A673 (cell line): ENCODE measurements around the gene CDC42SE2. TPM values are rescaled to one million over a fixed set of nuclear protein-coding genes. Genes with fewer than 3 reads are reported as not detected.

ENCODE experiments used
- BruUV-seq: library from RNA; stranded (reverse); fragments of 400-500 nt; replicated peaks from 2 replicates; lab custom pipeline; 2021; lab: Mats Ljungman, UMichigan
- CTCF ChIA-PET: fragments of 300-600 bp; sonication (Branson Sonifier 250); formaldehyde crosslinking; loops from one replicate; lab custom pipeline; 2022; ENCODE audit warnings: antibody characterized with exemption; lab: Charles Lee
- POLR2A ChIA-PET: fragments of 300-600 bp; sonication (Branson Sonifier 250); formaldehyde crosslinking; loops from one replicate; lab custom pipeline; 2022; ENCODE audit warnings: antibody characterized with exemption; ENCODE audit not compliant: low non-redundant PET; lab: Charles Lee
- DNase-seq: peaks from one replicate; pipeline ENCODE4 v3.0.0-alpha.2; 2015; ENCODE audit warnings: low spot score
- H3K27ac ChIP-seq: fragments of 200-600 bp; sonication (generic); 2 replicates; pipeline ENCODE4 v1.5.1; 2016; ENCODE audit warnings: mixed run types, low read depth, mild to moderate bottlenecking, mixed read lengths, antibody characterized with exemption, low read length; ENCODE audit not compliant: poor library complexity, severe bottlenecking
- H3K27me3 ChIP-seq: fragments of 200-600 bp; sonication (generic); replicated peaks from 2 replicates; pipeline ENCODE4 v1.6.1; 2017; ENCODE audit warnings: mixed run types, low read depth, mild to moderate bottlenecking, mixed read lengths, antibody characterized with exemption, low read length; ENCODE audit not compliant: insufficient read depth, poor library complexity
- H3K36me3 ChIP-seq: fragments of 200-600 bp; sonication (generic); 2 replicates; pipeline ENCODE4 v1.6.1; 2016; ENCODE audit warnings: mixed run types, mild to moderate bottlenecking, mixed read lengths, antibody characterized with exemption, low read length; ENCODE audit not compliant: insufficient read depth, poor library complexity, severe bottlenecking
- H3K4me1 ChIP-seq: fragments of 200-600 bp; sonication (generic); 2 replicates; pipeline ENCODE4 v1.6.1; 2017; ENCODE audit warnings: mixed run types, mild to moderate bottlenecking, mixed read lengths, antibody characterized with exemption, low read length; ENCODE audit not compliant: insufficient read depth, poor library complexity, severe bottlenecking
- H3K4me3 ChIP-seq: fragments of 200-600 bp; sonication (generic); 2 replicates; pipeline ENCODE4 v1.5.1; 2016; ENCODE audit warnings: low read depth, mixed run types, mild to moderate bottlenecking, mixed read lengths, low read length; ENCODE audit not compliant: poor library complexity, severe bottlenecking
- H3K9me3 ChIP-seq: fragments of 200-600 bp; sonication (generic); 2 replicates; pipeline ENCODE4 v1.6.1; 2016; ENCODE audit warnings: mixed run types, low read depth, mild to moderate bottlenecking, mixed read lengths, antibody characterized with exemption, low read length; ENCODE audit not compliant: poor library complexity, severe bottlenecking
- EZH2 ChIP-seq: fragments of 200-600 bp; sonication (generic); IDR thresholded peaks from 2 replicates; pipeline ENCODE4 v1.6.1; 2017; ENCODE audit warnings: borderline replicate concordance, low read depth, mild to moderate bottlenecking, mixed read lengths, antibody characterized with exemption, low read length; ENCODE audit not compliant: poor library complexity, severe bottlenecking
- intact Hi-C: fragments of 100-400 bp; cut with micrococcal nuclease; formaldehyde crosslinking; loops from one replicate; pipeline ENCODE4 v1.10.0; 2022; ENCODE audit not compliant: unreplicated experiment
- total RNA-seq: library from RNA; stranded (reverse); gene quantifications from 2 replicates; pipeline ENCODE4 v1.2.3, GENCODE V29; 2021
- TF ChIP-seq, protein P1 (sequence below): fragments of 300-800, 200-600 bp; sonication (generic); conservative IDR thresholded peaks from 2 replicates; pipeline ENCODE4 v1.5.1; 2017; ENCODE audit warnings: low read depth, mild to moderate bottlenecking, antibody characterized with exemption, low read length, moderate library complexity, mixed read lengths

Gene CDC42SE2
- total RNA-seq, 1 experiment from 2014 or later: 25.5 TPM

DNA sequence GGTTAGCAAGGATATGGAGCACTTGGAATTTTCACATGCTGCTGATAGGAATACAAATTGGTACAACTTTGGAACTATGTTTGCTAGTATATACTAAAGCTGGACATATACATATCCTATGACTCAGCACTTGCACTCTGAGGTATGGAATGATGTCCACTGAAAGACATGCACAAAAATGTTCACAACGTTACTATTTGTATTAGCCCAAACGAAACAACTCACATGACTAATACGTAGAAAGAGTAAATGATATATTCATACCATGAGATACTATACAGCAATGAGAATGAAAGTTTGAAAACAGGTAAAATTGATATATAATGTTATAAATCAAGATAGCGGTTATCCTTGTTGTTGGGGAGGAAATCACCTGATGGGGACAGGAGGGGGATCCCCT lies 45.5 kb upstream of the CDC42SE2 start:
- no peak overlapping the region for H3K4me3 ChIP-seq
- no peaks in the 10 kb centered on the region for H3K4me1 ChIP-seq
- CTCF ChIA-PET: no interaction called here
- TF ChIP-seq, protein P1, sequence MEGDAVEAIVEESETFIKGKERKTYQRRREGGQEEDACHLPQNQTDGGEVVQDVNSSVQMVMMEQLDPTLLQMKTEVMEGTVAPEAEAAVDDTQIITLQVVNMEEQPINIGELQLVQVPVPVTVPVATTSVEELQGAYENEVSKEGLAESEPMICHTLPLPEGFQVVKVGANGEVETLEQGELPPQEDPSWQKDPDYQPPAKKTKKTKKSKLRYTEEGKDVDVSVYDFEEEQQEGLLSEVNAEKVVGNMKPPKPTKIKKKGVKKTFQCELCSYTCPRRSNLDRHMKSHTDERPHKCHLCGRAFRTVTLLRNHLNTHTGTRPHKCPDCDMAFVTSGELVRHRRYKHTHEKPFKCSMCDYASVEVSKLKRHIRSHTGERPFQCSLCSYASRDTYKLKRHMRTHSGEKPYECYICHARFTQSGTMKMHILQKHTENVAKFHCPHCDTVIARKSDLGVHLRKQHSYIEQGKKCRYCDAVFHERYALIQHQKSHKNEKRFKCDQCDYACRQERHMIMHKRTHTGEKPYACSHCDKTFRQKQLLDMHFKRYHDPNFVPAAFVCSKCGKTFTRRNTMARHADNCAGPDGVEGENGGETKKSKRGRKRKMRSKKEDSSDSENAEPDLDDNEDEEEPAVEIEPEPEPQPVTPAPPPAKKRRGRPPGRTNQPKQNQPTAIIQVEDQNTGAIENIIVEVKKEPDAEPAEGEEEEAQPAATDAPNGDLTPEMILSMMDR: no peak
- TF ChIP-seq EZH2: no peak
- intact Hi-C loops: no loop called here
- H3K9me3 ChIP-seq: no peaks in the 10 kb centered on the region
- no peaks in the 10 kb centered on the region for H3K36me3 ChIP-seq
- no TSS peak for BruUV-seq
- POLR2A ChIA-PET: no interaction called here
- no peak for DNase-seq
- no peaks in the 10 kb centered on the region for H3K27me3 ChIP-seq
- no peak overlapping the region for H3K27ac ChIP-seq

DNA sequence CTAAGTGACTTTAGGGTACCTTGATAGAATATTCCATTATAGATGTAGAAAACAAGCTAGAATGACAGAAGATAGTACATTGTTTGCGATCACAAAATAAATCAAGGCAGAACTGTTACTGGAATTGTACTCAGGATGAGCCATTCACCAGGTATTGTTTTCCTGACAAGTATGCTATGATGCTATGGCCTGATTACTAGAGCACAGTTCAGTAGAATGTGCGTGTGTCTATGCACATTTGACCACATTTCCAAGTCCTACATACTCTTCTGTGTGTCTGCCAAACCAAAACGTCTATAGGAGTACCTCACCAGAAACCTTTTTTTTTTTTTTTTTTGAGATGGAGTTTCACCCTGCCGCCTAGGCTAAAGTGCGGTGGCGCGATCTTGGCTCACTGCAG lies 43.3 kb upstream of the CDC42SE2 start:
- intact Hi-C loops: no loop called here
- no peak overlapping the region for H3K4me3 ChIP-seq
- CTCF ChIA-PET: no interaction called here
- no TSS peak for BruUV-seq
- no peaks in the 10 kb centered on the region for H3K36me3 ChIP-seq
- no peak overlapping the region for H3K27ac ChIP-seq
- H3K27me3 ChIP-seq: no peaks in the 10 kb centered on the region
- H3K9me3 ChIP-seq: no peaks in the 10 kb centered on the region
- POLR2A ChIA-PET: no interaction called here
- H3K4me1 ChIP-seq: no peaks in the 10 kb centered on the region
- no peak for TF ChIP-seq EZH2
- TF ChIP-seq, protein P1: no peak
- DNase-seq: no peak

DNA sequence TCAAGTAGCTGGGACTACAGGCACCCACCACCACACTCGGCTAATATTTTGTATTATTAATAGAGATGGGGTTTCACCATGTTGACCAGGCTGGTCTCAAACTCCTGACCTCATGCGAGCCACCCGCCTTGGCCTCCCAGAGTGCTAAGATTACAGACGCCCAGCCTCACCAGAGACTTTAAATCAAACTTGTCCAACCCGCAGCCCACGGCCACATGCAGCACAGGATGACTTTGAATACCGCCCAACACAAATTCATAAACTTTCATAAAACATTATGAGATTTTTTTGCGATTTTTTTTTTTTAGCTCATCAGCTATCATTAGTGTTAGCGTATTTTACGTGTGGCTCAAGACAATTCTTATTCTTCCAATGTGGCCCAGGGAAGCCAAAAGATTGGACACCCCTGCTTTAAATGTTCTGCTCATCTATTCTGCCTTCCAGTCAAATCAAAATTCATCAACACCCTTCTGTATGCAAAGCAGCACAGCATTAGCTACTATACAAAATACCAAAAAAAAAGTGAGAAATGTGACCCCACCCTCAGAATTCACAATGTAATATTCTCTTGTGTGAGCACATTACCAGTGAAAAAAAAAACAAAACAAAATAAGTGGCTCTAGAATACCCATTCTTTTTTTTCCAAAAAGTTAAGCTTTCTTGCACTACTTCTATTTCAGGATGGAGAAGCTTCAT lies 42.7 kb upstream of the CDC42SE2 start:
- POLR2A ChIA-PET: no interaction called here
- CTCF ChIA-PET: no interaction called here

More for the DNA sequence above, 42.7 kb upstream of the CDC42SE2 start:
- Histone ChIP-seq H3K36me3 (no peaks in the 10 kb centered on the region), H3K27ac (no peak overlapping the region), H3K27me3 (no peaks in the 10 kb centered on the region), H3K9me3 (no peaks in the 10 kb centered on the region), H3K4me3 (no peak overlapping the region), H3K4me1 (no peaks in the 10 kb centered on the region)
- no TSS peak for BruUV-seq
- intact Hi-C loops: no loop called here
- DNase-seq: no peak
- TF ChIP-seq, protein P1: no peak
- TF ChIP-seq EZH2: no peak
